OCI-LY7 (cell line): ENCODE data around the gene CREB3. TPM values are rescaled to one million over a fixed set of nuclear protein-coding genes. Genes with fewer than 3 reads are reported as not detected.
A peak's percentile ranks its signal among the peaks of the same experiment; 100 is the strongest.

Experiments used
- BruUV-seq: library from RNA; stranded (reverse); fragments of 400-500 nt; replicated peaks from 2 replicates; lab custom pipeline; 2021; lab: Mats Ljungman, UMichigan
- CTCF ChIA-PET: fragments of 300-600 bp; sonication (Branson Sonifier 250); formaldehyde crosslinking; loops from one replicate; lab custom pipeline; 2022; ENCODE audit warnings: antibody characterized with exemption; ENCODE audit not compliant: unreplicated experiment; lab: Charles Lee
- POLR2A ChIA-PET: fragments of 300-600 bp; sonication (Branson Sonifier 250); formaldehyde crosslinking; loops from one replicate; lab custom pipeline; 2022; ENCODE audit warnings: antibody characterized with exemption; lab: Charles Lee
- DNase-seq: peaks from one replicate; pipeline ENCODE4 v3.0.0-alpha.2; 2015; ENCODE audit warnings: low spot score
- H2AFZ ChIP-seq: fragments of 200-600 bp; sonication (generic), shearing (Covaris generic); 2 replicates; pipeline ENCODE4 v1.6.1; 2014; ENCODE audit warnings: mild to moderate bottlenecking, antibody characterized with exemption, low read length, moderate library complexity
- H3K27ac ChIP-seq: fragments of 200-600 bp; sonication (generic); 2 replicates; pipeline ENCODE4 v1.5.1; 2014; ENCODE audit warnings: mixed run types, low read depth, mild to moderate bottlenecking, moderate library complexity, low read length, inconsistent platforms; ENCODE audit not compliant: poor library complexity, severe bottlenecking
- H3K36me3 ChIP-seq: fragments of 200-600 bp; sonication (generic); 2 replicates; pipeline ENCODE4 v1.6.1; 2014; ENCODE audit warnings: mild to moderate bottlenecking, antibody characterized with exemption, low read length, moderate library complexity, mixed read lengths; ENCODE audit not compliant: insufficient read depth
- H3K4me1 ChIP-seq: fragments of 200-600 bp; sonication (generic); 2 replicates; pipeline ENCODE4 v1.5.1; 2014; ENCODE audit warnings: mild to moderate bottlenecking, low read length; ENCODE audit not compliant: insufficient read depth, poor library complexity, severe bottlenecking
- H3K4me2 ChIP-seq: fragments of 200-600 bp; sonication (generic); 2 replicates; pipeline ENCODE4 v1.6.1; 2014; ENCODE audit warnings: mild to moderate bottlenecking, low read length
- H3K4me3 ChIP-seq: fragments of 200-600 bp; sonication (generic); 2 replicates; pipeline ENCODE4 v1.5.1; 2014; ENCODE audit warnings: mild to moderate bottlenecking, low read depth, low read length; ENCODE audit not compliant: poor library complexity, severe bottlenecking
- H3K79me2 ChIP-seq: fragments of 200-600 bp; sonication (generic); 2 replicates; pipeline ENCODE4 v1.6.1; 2016; ENCODE audit warnings: low read depth, mild to moderate bottlenecking, low read length, moderate library complexity, mixed read lengths; ENCODE audit not compliant: insufficient read depth
- H3K9me2 ChIP-seq: fragments of 200-600 bp; sonication (generic); 2 replicates; pipeline ENCODE4 v1.6.1; 2016; ENCODE audit warnings: mild to moderate bottlenecking, low read length, mixed read lengths; ENCODE audit not compliant: insufficient read depth
- H3K9me3 ChIP-seq: fragments of 200-600 bp; sonication (generic); 2 replicates; pipeline ENCODE4 v1.6.1; 2014; ENCODE audit warnings: mild to moderate bottlenecking, mixed run types, low read length, mixed read lengths
- H4K20me1 ChIP-seq: fragments of 200-600 bp; sonication (generic); 2 replicates; pipeline ENCODE4 v1.6.1; 2014; ENCODE audit warnings: mild to moderate bottlenecking, antibody characterized with exemption, low read length, moderate library complexity, mixed read lengths; ENCODE audit not compliant: insufficient read depth
- EZH2phosphoT487 ChIP-seq: fragments of 200-600 bp; sonication (generic); IDR thresholded peaks from 2 replicates; pipeline ENCODE4 v1.6.1; 2018; ENCODE audit warnings: low read depth, borderline replicate concordance, mild to moderate bottlenecking, mixed run types, antibody characterized with exemption, low read length, moderate library complexity, mixed read lengths
- intact Hi-C: fragments of 100-400 bp; cut with micrococcal nuclease; formaldehyde crosslinking; loops from one replicate; pipeline ENCODE4 v1.10.0; 2022; ENCODE audit not compliant: unreplicated experiment
- total RNA-seq, 2 experiments: library from RNA; depleted of rRNA in 1 of 2; stranded (reverse); fragments of >200 nt in 1 of 2; shearing (Covaris generic) in 1 of 2; gene quantifications; 2 replicates each; pipeline ENCODE4 v1.2.3, GENCODE V29; 2014 to 2022
- TF ChIP-seq, protein P1 (sequence below): fragments of 200-600 bp; sonication (generic); conservative IDR thresholded peaks from 2 replicates; pipeline ENCODE4 v1.5.1; 2014; ENCODE audit warnings: mild to moderate bottlenecking, antibody characterized with exemption, low read length, moderate library complexity, mixed read lengths

The CREB3 gene
- total RNA-seq, 2 experiments from 2014 or later = 18.2 to 23.0 TPM

DNA sequence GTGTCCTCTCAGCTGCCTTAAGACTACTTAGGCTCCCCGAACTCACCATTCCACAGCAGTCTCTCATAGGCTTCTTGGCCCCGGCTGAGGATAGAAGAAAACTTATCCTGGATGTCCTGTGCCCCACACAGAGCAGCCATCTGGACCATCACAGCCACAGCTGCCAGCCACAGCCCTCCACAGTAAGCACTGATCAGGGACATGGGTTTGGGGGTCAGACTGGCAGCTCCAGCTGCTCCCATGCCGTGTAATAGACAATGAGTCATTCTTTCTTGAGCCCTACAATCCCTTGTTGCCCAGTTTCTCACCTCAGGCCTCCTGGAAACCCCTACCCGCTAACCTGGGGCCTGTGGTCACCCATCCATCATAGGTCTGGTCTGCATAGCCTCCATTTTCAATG is 5.7 kb downstream of the CREB3 start:
- Histone ChIP-seq H3K4me1 (peaks cover 17% of the 10 kb centered on the region), H3K79me2 (no peaks in the 10 kb centered on the region; the same call in 1 of the 2 replicates), H4K20me1 (no peaks in the 10 kb centered on the region), H3K9me3 (no peaks in the 10 kb centered on the region), H3K4me3 (no peak overlapping the region), H3K27ac (no peak overlapping the region), H2AFZ (no peak overlapping the region), H3K36me3 (peaks cover 81% of the 10 kb centered on the region; the same call in 1 of the 2 replicates), H3K9me2 (no peaks in the 10 kb centered on the region), H3K4me2 (no peak overlapping the region)
- BruUV-seq = TSS peak; percentile 34
- no peak for TF ChIP-seq EZH2phosphoT487
- TF ChIP-seq, protein P1, sequence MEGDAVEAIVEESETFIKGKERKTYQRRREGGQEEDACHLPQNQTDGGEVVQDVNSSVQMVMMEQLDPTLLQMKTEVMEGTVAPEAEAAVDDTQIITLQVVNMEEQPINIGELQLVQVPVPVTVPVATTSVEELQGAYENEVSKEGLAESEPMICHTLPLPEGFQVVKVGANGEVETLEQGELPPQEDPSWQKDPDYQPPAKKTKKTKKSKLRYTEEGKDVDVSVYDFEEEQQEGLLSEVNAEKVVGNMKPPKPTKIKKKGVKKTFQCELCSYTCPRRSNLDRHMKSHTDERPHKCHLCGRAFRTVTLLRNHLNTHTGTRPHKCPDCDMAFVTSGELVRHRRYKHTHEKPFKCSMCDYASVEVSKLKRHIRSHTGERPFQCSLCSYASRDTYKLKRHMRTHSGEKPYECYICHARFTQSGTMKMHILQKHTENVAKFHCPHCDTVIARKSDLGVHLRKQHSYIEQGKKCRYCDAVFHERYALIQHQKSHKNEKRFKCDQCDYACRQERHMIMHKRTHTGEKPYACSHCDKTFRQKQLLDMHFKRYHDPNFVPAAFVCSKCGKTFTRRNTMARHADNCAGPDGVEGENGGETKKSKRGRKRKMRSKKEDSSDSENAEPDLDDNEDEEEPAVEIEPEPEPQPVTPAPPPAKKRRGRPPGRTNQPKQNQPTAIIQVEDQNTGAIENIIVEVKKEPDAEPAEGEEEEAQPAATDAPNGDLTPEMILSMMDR = no peak
- DNase-seq = no peak
- intact Hi-C loops = loop anchor here (5.0 to 10.0 kb wide), 3 partner anchors 89 to 663 kb away; partner anchors contain the start of genes FAM221B, FANCG, TMEM8B and VCP
- POLR2A ChIA-PET = interaction anchor here (2.3 kb wide), 1 partner anchor 9 kb away, joined by 7 read pairs; no protein-coding TSS in a partner anchor
- CTCF ChIA-PET = no interaction called here

DNA sequence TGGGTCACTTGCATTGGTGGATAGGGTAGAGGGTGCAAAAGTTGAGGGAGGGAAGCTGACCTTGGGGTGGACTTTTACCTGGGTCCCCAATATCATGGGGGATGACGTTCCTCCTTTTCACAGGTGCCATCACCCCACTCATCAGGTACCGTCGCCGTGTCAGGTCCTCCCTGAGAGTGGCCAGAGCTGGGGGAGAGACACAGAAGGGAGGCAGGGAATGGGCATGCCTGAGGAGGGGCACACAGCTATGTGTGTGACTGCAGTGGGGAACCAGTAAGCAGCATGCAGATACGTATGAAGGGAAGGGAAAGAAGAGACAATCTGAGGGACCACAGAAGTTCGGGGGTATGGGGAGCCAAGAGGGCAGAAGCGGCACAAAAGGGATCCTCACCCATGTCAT is 6.5 kb downstream of the CREB3 start:
- peaks cover 88% of the 10 kb centered on the region for H3K36me3 ChIP-seq
- TF ChIP-seq, protein P1 = no peak
- TF ChIP-seq EZH2phosphoT487 = no peak
- H3K27ac ChIP-seq = no peak overlapping the region
- no peaks in the 10 kb centered on the region for H3K9me3 ChIP-seq
- H3K9me2 ChIP-seq = no peaks in the 10 kb centered on the region
- intact Hi-C loops = loop anchor here (5.0 to 10.0 kb wide), 3 partner anchors 88 to 664 kb away; partner anchors contain the start of genes FAM221B, FANCG, TMEM8B and VCP
- H4K20me1 ChIP-seq = no peaks in the 10 kb centered on the region
- ChIA-PET CTCF (no interaction called here), POLR2A (interaction anchor here (2.3 kb wide), 1 partner anchor 9 kb away, joined by 7 read pairs; no protein-coding TSS in a partner anchor)
- DNase-seq = no peak
- BruUV-seq = no TSS peak
- peaks cover 16% of the 10 kb centered on the region for H3K4me1 ChIP-seq
- no peak overlapping the region for H2AFZ ChIP-seq
- no peak overlapping the region for H3K4me2 ChIP-seq
- H3K79me2 ChIP-seq = no peaks in the 10 kb centered on the region; the same call in 1 of the 2 replicates
- no peak overlapping the region for H3K4me3 ChIP-seq

DNA sequence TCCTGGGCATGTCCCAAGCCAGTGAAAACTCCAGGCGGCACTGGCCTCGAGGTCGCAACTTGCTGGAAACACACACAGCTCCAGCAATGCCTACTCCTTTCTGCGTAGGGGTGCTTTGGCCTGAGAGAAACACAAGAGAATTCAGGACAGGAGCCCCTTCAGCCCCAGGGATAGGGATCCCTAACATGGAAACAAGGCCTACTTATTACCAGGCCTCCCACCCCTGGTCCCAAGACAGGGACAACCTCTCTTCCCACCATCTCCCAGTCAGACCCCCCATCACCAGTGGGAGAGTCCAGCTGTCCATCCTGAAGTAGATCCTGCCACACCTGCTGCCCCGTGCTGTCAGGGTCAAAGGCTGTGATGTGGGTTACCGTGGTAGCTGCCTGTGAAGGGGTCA is 7.8 kb downstream of the CREB3 start:
- H3K79me2 ChIP-seq = peaks cover 4% of the 10 kb centered on the region; the same call in 1 of the 2 replicates
- H3K4me1 ChIP-seq = peaks cover 14% of the 10 kb centered on the region
- H3K36me3 ChIP-seq = peaks cover 93% of the 10 kb centered on the region
- no peaks in the 10 kb centered on the region for H3K9me2 ChIP-seq
- H2AFZ ChIP-seq = no peak overlapping the region
- TF ChIP-seq EZH2phosphoT487 = no peak
- TF ChIP-seq, protein P1 = no peak
- no peak overlapping the region for H3K4me2 ChIP-seq
- POLR2A ChIA-PET = interaction anchor here (0.6 to 1.0 kb wide), 2 partner anchors 9 to 12 kb away, joined by 3 read pairs; partner anchors contain the start of genes GBA2 and RGP1
- no peaks in the 10 kb centered on the region for H4K20me1 ChIP-seq
- H3K4me3 ChIP-seq = no peak overlapping the region
- intact Hi-C loops = no loop called here
- H3K27ac ChIP-seq = no peak overlapping the region
- DNase-seq = no peak
- no peaks in the 10 kb centered on the region for H3K9me3 ChIP-seq
- no TSS peak for BruUV-seq
- CTCF ChIA-PET = interaction anchor here (0.6 kb wide), 1 partner anchor 8 kb away, joined by 3 read pairs; no protein-coding TSS in a partner anchor
